SK-N-SH (cell line): ENCODE measurements around the gene SLC26A3. TPM values are rescaled to one million over a fixed set of nuclear protein-coding genes. Genes with fewer than 3 reads are reported as not detected.
A peak's percentile ranks its signal among the peaks of the same experiment; 100 is the strongest.

Source experiments
- CTCF ChIA-PET: fragments of 300-600, 350-600 bp; formaldehyde crosslinking; extraction: SDS; loops from one replicate; lab custom pipeline; 2021; lab: Yijun Ruan, JAX
- POLR2A ChIA-PET: fragments of 350-600 bp; sonication (Branson Sonifier 250); formaldehyde crosslinking; extraction: SDS; loops from one replicate; lab custom pipeline; 2020; ENCODE audit warnings: antibody characterized with exemption, inconsistent platforms; lab: Yijun Ruan, JAX
- DNase-seq: peaks from one replicate; pipeline ENCODE4 v3.0.0; 2012
- H2AFZ ChIP-seq: fragments of 200-600 bp; sonication (generic); 2 replicates; pipeline ENCODE4 v1.8.1; 2016; ENCODE audit warnings: antibody characterized with exemption, mild to moderate bottlenecking, low read depth
- H3F3A ChIP-seq: fragments of 200-600 bp; sonication (generic); replicated peaks from 2 replicates; pipeline ENCODE3; 2016; ENCODE audit warnings: antibody characterized with exemption, mild to moderate bottlenecking; ENCODE audit not compliant: insufficient read depth
- H3K27ac ChIP-seq, 2 experiments: fragments of 200-500 bp in 1 of 2; fragments of 200-600 bp in 1 of 2; sonication (Bioruptor generic) in 1 of 2; sonication (generic), shearing (Covaris generic) in 1 of 2; 2 replicates each; pipeline versions ENCODE4 v1.5.1 to v1.6.1; 2014 to 2016; ENCODE audit warnings: low read depth in 2 of 2, inconsistent platforms in 1 of 2, low read length in 1 of 2, mild to moderate bottlenecking in 1 of 2, mixed read lengths in 1 of 2
- H3K27me3 ChIP-seq: fragments of 200-600 bp; sonication (generic), shearing (Covaris generic); 2 replicates; pipeline ENCODE4 v1.6.1; 2016; ENCODE audit warnings: mixed run types; ENCODE audit not compliant: insufficient read depth
- H3K36me3 ChIP-seq, 2 experiments: fragments of 200-500 bp in 1 of 2; fragments of 200-600 bp in 1 of 2; sonication (Bioruptor generic) in 1 of 2; sonication (generic) in 1 of 2; replicated peaks in 1 of 2; 2 replicates each; pipeline versions ENCODE3 to v1.5.1; 2014 to 2016; ENCODE audit warnings: low read length in 1 of 2, mild to moderate bottlenecking in 1 of 2; ENCODE audit not compliant: insufficient read depth in 2 of 2, control insufficient read depth in 1 of 2
- H3K4me1 ChIP-seq, 2 experiments: fragments of 200-500 bp in 1 of 2; fragments of 200-600 bp in 1 of 2; sonication (Bioruptor generic) in 1 of 2; sonication (generic), shearing (Covaris generic) in 1 of 2; 2 replicates each; pipeline versions ENCODE4 v1.5.1 to v1.6.1; 2014 to 2016; ENCODE audit warnings: low read depth in 1 of 2, low read length in 1 of 2, mixed run types in 1 of 2; ENCODE audit not compliant: insufficient read depth in 2 of 2, control insufficient read depth in 1 of 2
- H3K4me2 ChIP-seq: fragments of 200-600 bp; sonication (generic), shearing (Covaris generic); 2 replicates; pipeline ENCODE4 v1.6.1; 2017; ENCODE audit warnings: mixed run types
- H3K4me3 ChIP-seq, 2 experiments: fragments of 200-500 bp in 1 of 2; fragments of 200-600 bp in 1 of 2; sonication (Bioruptor generic) in 1 of 2; sonication (generic), shearing (Covaris generic) in 1 of 2; 2 replicates each; pipeline versions ENCODE4 v1.5.1 to v1.8.1; 2014 to 2016; ENCODE audit warnings: low read depth in 2 of 2, inconsistent platforms in 1 of 2, low read length in 1 of 2, mild to moderate bottlenecking in 1 of 2, mixed read lengths in 1 of 2, moderate library complexity in 1 of 2
- H3K79me2 ChIP-seq: fragments of 200-600 bp; sonication (generic); 2 replicates; pipeline ENCODE4 v1.8.1; 2017; ENCODE audit warnings: mild to moderate bottlenecking; ENCODE audit not compliant: insufficient read depth
- H3K9ac ChIP-seq: fragments of 200-600 bp; sonication (generic); 2 replicates; pipeline ENCODE4 v1.6.1; 2017; ENCODE audit warnings: mixed run types
- H3K9me2 ChIP-seq: fragments of 200-600 bp; sonication (generic); 2 replicates; pipeline ENCODE4 v1.6.1; 2017; ENCODE audit warnings: mixed run types
- H3K9me3 ChIP-seq: fragments of 200-600 bp; sonication (generic); 2 replicates; pipeline ENCODE4 v1.6.1; 2017; ENCODE audit warnings: mixed run types, mild to moderate bottlenecking, moderate library complexity
- H4K20me1 ChIP-seq: fragments of 200-600 bp; sonication (generic); 2 replicates; pipeline ENCODE4 v1.6.1; 2017; ENCODE audit warnings: mild to moderate bottlenecking, mixed run types; ENCODE audit not compliant: insufficient read depth
- MEF2A ChIP-seq: IDR thresholded peaks from 2 replicates; pipeline ENCODE4 v1.4.0; 2012; ENCODE audit warnings: low read depth, borderline replicate concordance
- POLR2AphosphoS5 ChIP-seq: IDR thresholded peaks from 2 replicates; pipeline ENCODE4 v1.6.1; 2012; ENCODE audit warnings: low read depth, low read length
- RAD21 ChIP-seq: IDR thresholded peaks from 2 replicates; pipeline ENCODE4 v1.6.1; 2012; ENCODE audit warnings: mild to moderate bottlenecking, low read length
- REST ChIP-seq: IDR thresholded peaks from 2 replicates; pipeline ENCODE4 v1.6.1; 2012; ENCODE audit warnings: mild to moderate bottlenecking, low read depth, low read length, moderate library complexity
- RFX5 ChIP-seq: IDR thresholded peaks from 2 replicates; pipeline ENCODE4 v1.6.1; 2012; ENCODE audit warnings: mild to moderate bottlenecking, improper control_type of control experiment, low read length
- RXRA ChIP-seq: IDR thresholded peaks from 2 replicates; pipeline ENCODE4 v1.4.0; 2012; ENCODE audit warnings: low read depth, mild to moderate bottlenecking, borderline replicate concordance
- TAF1 ChIP-seq: IDR thresholded peaks from 2 replicates; pipeline ENCODE4 v1.6.1; 2012; ENCODE audit warnings: low read depth, mild to moderate bottlenecking, low read length, moderate library complexity, borderline replicate concordance
- USF2 ChIP-seq: fragments of 150-350 bp; IDR thresholded peaks from 2 replicates; pipeline ENCODE4 v1.6.1; 2017; ENCODE audit warnings: antibody characterized with exemption, low read length, low read depth, borderline replicate concordance
- WGBS: methylation state at CpG from one replicate; pipeline ENCODE4 v1.1.6; 2017; ENCODE audit warnings: low lambda C conversion rate; 5-methylcytosine and 5-hydroxymethylcytosine counted together
- polyA plus RNA-seq, 3 experiments: library from polyadenylated mRNA; depleted of rRNA; stranded (reverse); fragments of >200 nt; gene quantifications; 2 replicates each; pipeline ENCODE4 v1.2.3, GENCODE V29; 2012
- TF ChIP-seq, protein P1 (sequence below): IDR thresholded peaks from 2 replicates; pipeline ENCODE4 v1.4.0; 2012; ENCODE audit warnings: low read depth, borderline replicate concordance
- TF ChIP-seq, protein P2 (sequence below): fragments of 150-350 bp; IDR thresholded peaks from 2 replicates; pipeline ENCODE4 v1.6.1; 2016; ENCODE audit warnings: mild to moderate bottlenecking, low read depth, low read length

Gene SLC26A3
- polyA plus RNA-seq, 1 of the 3 experiments (the other 2 are of a cell fraction) = not detected

DNA sequence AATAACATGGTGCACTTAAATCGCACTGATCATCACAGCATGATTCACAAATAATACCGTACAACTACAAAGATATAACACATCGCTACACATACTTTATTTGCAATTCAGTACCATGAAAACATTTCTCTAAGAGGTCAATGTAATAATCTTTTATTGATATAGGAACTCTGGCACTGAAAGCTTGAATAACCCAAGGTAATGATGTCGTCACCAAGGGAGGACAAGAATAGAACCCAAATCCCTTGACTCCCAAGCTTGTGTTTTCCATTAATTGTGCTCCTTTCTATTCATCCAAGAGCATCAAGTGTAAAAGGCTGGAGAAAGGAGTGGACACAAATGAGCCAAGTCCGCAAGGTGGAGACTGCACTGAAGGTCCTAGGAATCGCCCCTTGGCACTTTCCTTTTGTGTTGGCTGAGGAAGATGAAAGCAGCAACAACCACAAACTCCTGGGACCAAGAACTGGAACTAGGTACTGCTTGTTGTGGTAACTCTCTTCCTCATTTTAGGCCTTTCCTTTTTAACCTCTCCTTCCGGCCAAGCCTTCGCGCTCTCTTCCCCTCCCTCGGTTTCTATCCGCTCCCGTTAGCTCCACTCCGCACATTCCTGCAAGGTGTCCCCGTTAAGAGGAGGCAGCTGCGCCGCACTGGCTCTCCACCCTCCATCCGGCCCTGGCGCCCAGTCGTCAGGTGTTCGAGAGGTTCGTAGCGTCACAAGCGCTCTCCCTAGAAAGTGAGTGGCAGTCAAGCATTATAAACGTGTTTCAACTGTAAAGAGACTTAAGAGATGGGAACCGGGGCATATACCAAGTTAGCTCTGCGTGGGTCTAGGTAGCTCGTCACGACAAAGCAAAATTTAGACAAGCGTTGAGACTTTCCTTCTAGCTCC is 60.1 kb downstream of the SLC26A3 start:
- DNase-seq = peak; percentile 60
- Histone ChIP-seq H3K27me3 (no peaks in the 10 kb centered on the region), H3K9me3 (no peaks in the 10 kb centered on the region), H3K36me3 (peaks cover 11 to 14% of the 10 kb centered on the region in 2 experiments), H3K9me2 (no peaks in the 10 kb centered on the region), H3K27ac (peak overlapping the region; percentile 98 to 100), H3K4me1 (peaks cover 7 to 20% of the 10 kb centered on the region in 2 experiments; a peak in 3 of 4 replicates), H2AFZ (peak overlapping the region; percentile 97), H3F3A (peaks cover 9% of the 10 kb centered on the region), H4K20me1 (peaks cover 32% of the 10 kb centered on the region), H3K9ac (peak overlapping the region; percentile 86), H3K4me2 (peak overlapping the region; percentile 87), H3K4me3 (peak overlapping the region; percentile 96 to 100), H3K79me2 (peaks cover 40% of the 10 kb centered on the region)
- no peak for TF ChIP-seq MEF2A
- no peak for TF ChIP-seq USF2
- no peak for TF ChIP-seq REST
- WGBS = 23% methylated on average over 29 of the region's 29 CpGs
- ChIA-PET POLR2A (interaction anchor here (0.5 to 3.2 kb wide), 23 partner anchors 9 to 574 kb away, joined by 3 to 19 read pairs (median 4); partner anchors contain the start of genes BCAP29, COG5, DLD and DUS4L), CTCF (interaction anchor here (0.6 to 12.8 kb wide), 56 partner anchors 8 to 629 kb away, joined by 3 to 284 read pairs (median 4); partner anchors contain the start of genes BCAP29 and DLD)

DNA sequence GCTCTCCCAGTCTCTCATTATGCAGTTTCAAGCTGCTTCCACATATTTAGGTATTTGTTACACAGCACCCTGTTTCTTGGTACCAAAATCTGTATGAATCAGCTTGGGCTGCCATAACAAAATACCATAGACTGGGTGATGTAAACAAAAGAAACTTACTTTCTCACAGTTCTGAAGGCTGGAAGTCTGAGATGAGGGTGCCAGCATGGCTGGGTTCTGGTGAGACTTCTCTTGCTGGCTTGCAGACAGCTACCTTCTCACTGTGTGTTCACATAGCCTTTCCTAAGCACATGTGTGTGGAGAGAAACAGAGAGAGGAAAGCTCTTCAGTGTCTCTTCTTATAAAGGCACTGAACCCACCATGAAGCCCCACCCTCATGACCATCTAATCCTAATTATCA is 74.7 kb downstream of the SLC26A3 start:
- H3K4me1 ChIP-seq = no peaks in the 10 kb centered on the region
- POLR2A ChIA-PET = interaction anchor here (1.3 kb wide), 1 partner anchor 15 kb away, joined by 4 read pairs; the partner anchor contains the start of gene CBLL1
- no peak for TF ChIP-seq RXRA
- no peak for TF ChIP-seq REST
- no peak for TF ChIP-seq RAD21
- TF ChIP-seq, protein P1, sequence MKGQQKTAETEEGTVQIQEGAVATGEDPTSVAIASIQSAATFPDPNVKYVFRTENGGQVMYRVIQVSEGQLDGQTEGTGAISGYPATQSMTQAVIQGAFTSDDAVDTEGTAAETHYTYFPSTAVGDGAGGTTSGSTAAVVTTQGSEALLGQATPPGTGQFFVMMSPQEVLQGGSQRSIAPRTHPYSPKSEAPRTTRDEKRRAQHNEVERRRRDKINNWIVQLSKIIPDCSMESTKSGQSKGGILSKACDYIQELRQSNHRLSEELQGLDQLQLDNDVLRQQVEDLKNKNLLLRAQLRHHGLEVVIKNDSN = no peak
- no peak for TF ChIP-seq TAF1
- no peak for TF ChIP-seq USF2
- no peak for TF ChIP-seq POLR2AphosphoS5
- TF ChIP-seq, protein P2, sequence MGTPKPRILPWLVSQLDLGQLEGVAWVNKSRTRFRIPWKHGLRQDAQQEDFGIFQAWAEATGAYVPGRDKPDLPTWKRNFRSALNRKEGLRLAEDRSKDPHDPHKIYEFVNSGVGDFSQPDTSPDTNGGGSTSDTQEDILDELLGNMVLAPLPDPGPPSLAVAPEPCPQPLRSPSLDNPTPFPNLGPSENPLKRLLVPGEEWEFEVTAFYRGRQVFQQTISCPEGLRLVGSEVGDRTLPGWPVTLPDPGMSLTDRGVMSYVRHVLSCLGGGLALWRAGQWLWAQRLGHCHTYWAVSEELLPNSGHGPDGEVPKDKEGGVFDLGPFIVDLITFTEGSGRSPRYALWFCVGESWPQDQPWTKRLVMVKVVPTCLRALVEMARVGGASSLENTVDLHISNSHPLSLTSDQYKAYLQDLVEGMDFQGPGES = no peak
- TF ChIP-seq RFX5 = no peak

More for the DNA sequence above, 74.7 kb downstream of the SLC26A3 start:
- no peak overlapping the region for H2AFZ ChIP-seq
- H3K4me3 ChIP-seq = no peak overlapping the region
- CTCF ChIA-PET = interaction anchor here (0.8 to 8.0 kb wide), 11 partner anchors 15 to 581 kb away, joined by 3 to 92 read pairs (median 4); partner anchors contain the start of genes BCAP29 and CBLL1
- H3K4me2 ChIP-seq = no peak overlapping the region
- no peaks in the 10 kb centered on the region for H3K27me3 ChIP-seq
- no peaks in the 10 kb centered on the region for H3K9me2 ChIP-seq
- H4K20me1 ChIP-seq = no peaks in the 10 kb centered on the region
- no peak overlapping the region for H3K27ac ChIP-seq
- DNase-seq = no peak
- H3K9me3 ChIP-seq = no peaks in the 10 kb centered on the region
- H3K79me2 ChIP-seq = no peaks in the 10 kb centered on the region
- H3K36me3 ChIP-seq = no peaks in the 10 kb centered on the region
- H3F3A ChIP-seq = no peaks in the 10 kb centered on the region
- no peak overlapping the region for H3K9ac ChIP-seq
